ENCODE results near the gene PCDHGA7. TPM values are rescaled to one million over a fixed set of nuclear protein-coding genes. Genes with fewer than 3 reads are reported as not detected.
"Not testable (repeated sequence)": the region's sequence is repeated elsewhere in the genome, so short reads cannot be mapped to it uniquely, and the experiment has no call there.

Gene PCDHGA7
- total RNA-seq, 4 donors from 2014 or later: 7.6 to 12.2 (median 9.2) TPM

- TF ChIP-seq EP300 (IDR thresholded peaks at IDR 0.05) (no peak), CTCF (IDR thresholded peaks at IDR 0.05) (no peak), POLR2A (IDR thresholded peaks at IDR 0.05) (no peak)
- WGBS, 2 donors: 44 to 47% methylated on average over 38 to 52 of the region's 53 CpGs
- DNase-seq (ENCODE audit: low spot score in 2 of 2): no peak
- peaks cover 6 to 100% (median 59%) of the 10 kb centered on the region in 4 donors for H3K9me3 ChIP-seq
- H3K27me3 ChIP-seq: no peaks in the 10 kb centered on the region
- no peaks in the 10 kb centered on the region for H3K4me1 ChIP-seq
- H3K4me3 ChIP-seq: no peak overlapping the region
- H3K36me3 ChIP-seq: peaks cover 0 to 28% (median 0%) of the 10 kb centered on the region in 3 donors
- H3K27ac ChIP-seq: no peak overlapping the region
Observed at GRCh38 chr5:141427783-141428426, 45.4 kb downstream of the PCDHGA7 start.

- WGBS, 2 donors: 15 to 23% methylated on average over 33 of the region's 33 CpGs
- Histone ChIP-seq H3K27me3 (no peaks in the 10 kb centered on the region), H3K9me3 (peaks cover 6 to 100% (median 54%) of the 10 kb centered on the region in 4 donors), H3K4me1 (no peaks in the 10 kb centered on the region), H3K36me3 (peaks cover 0 to 23% (median 0%) of the 10 kb centered on the region in 3 donors), H3K27ac (no peak within 1 kb of the TSS), H3K4me3 (peak within 1 kb of the TSS in 2 of 4 donors; percentile 15 to 41)
- DNase-seq (ENCODE audit: low spot score in 2 of 2): peak in 1 of 2 donors; percentile 38
- TF ChIP-seq CTCF (IDR thresholded peaks at IDR 0.05) (peak in 1 of 5 experiments; percentile 15), EP300 (IDR thresholded peaks at IDR 0.05) (no peak)
Observed at GRCh38 chr5:141430332-141431113, 48.0 kb downstream of the PCDHGA7 start, which contains the start of gene PCDHGA12. Gene PCDHGA12, plus strand, starts transcription at chr5:141430507. Its CDS starts 253 bp downstream, at chr5:141430760.

GRCh38 chr5:141431286-141431685, 48.7 kb downstream of the PCDHGA7 start:
- Histone ChIP-seq H3K4me3 (peak overlapping the region in 2 of 4 donors; percentile 15 to 41), H3K27me3 (no peaks in the 10 kb centered on the region), H3K9me3 (peaks cover 6 to 100% (median 51%) of the 10 kb centered on the region in 4 donors), H3K36me3 (peaks cover 0 to 17% (median 0%) of the 10 kb centered on the region in 3 donors), H3K27ac (no peak overlapping the region), H3K4me1 (no peaks in the 10 kb centered on the region)
- WGBS, 2 donors: 14 to 17% methylated on average over 19 to 37 of the region's 37 CpGs
- DNase-seq (ENCODE audit: low spot score in 2 of 2): no peak
- no peak for TF ChIP-seq EP300 (IDR thresholded peaks at IDR 0.05)
- TF ChIP-seq CTCF (IDR thresholded peaks at IDR 0.05): no peak
- TF ChIP-seq POLR2A (IDR thresholded peaks at IDR 0.05): no peak

GRCh38 chr5:141432308-141432707, 49.8 kb downstream of the PCDHGA7 start:
- not testable (repeated sequence) for H3K4me3 ChIP-seq
- WGBS, 2 donors: 42 to 48% methylated on average over 12 to 22 of the region's 38 CpGs

GRCh38 chr5:141432726-141433125, 50.2 kb downstream of the PCDHGA7 start:
- H3K27me3 ChIP-seq; H3K4me3 ChIP-seq; DNase-seq (ENCODE audit: low spot score in 2 of 2); H3K27ac ChIP-seq; H3K4me1 ChIP-seq: not testable (repeated sequence)
- 26 to 35% methylated on average over 19 to 29 of the region's 29 CpGs for WGBS, 2 donors
- H3K9me3 ChIP-seq: peaks cover 0 to 100% (median 50%) of the 10 kb centered on the region in 4 donors
- H3K36me3 ChIP-seq: peaks cover 0 to 12% (median 0%) of the 10 kb centered on the region in 3 donors

More at GRCh38 chr5:141432308-141432707, 49.8 kb downstream of the PCDHGA7 start:
- H3K9me3 ChIP-seq: peaks cover 3 to 100% (median 50%) of the 10 kb centered on the region in 4 donors
- not testable (repeated sequence) for H3K4me1 ChIP-seq; H3K27ac ChIP-seq; DNase-seq (ENCODE audit: low spot score in 2 of 2); H3K27me3 ChIP-seq
- peaks cover 0 to 12% (median 0%) of the 10 kb centered on the region in 3 donors for H3K36me3 ChIP-seq

GRCh38 chr5:141434006-141434405, 51.5 kb downstream of the PCDHGA7 start:
- DNase-seq (ENCODE audit: low spot score in 2 of 2): no peak
- peaks cover 0 to 98% (median 46%) of the 10 kb centered on the region in 4 donors for H3K9me3 ChIP-seq
- no peaks in the 10 kb centered on the region for H3K4me1 ChIP-seq
- peaks cover 0 to 16% (median 0%) of the 10 kb centered on the region in 3 donors for H3K36me3 ChIP-seq
- no peaks in the 10 kb centered on the region for H3K27me3 ChIP-seq
- WGBS, 2 donors: 82 to 97% methylated on average over 2 of the region's 2 CpGs
- H3K27ac ChIP-seq: no peak overlapping the region
- no peak for TF ChIP-seq POLR2A (IDR thresholded peaks at IDR 0.05)
- TF ChIP-seq CTCF (IDR thresholded peaks at IDR 0.05): no peak
- TF ChIP-seq EP300 (IDR thresholded peaks at IDR 0.05): no peak
- no peak overlapping the region for H3K4me3 ChIP-seq

Data from tibial nerve (tissue), 4 donors.